Tibial artery (tissue), 4 donors: ENCODE measurements around the gene CELF4.

Experiments used
- DNase-seq, 2 donors: peaks; one replicate each; pipeline ENCODE4 v3.0.0-alpha.2; 2019
- H3K27ac ChIP-seq, 2 donors: fragments of 200-600 bp; sonication (generic) in 1 of 2; 1 replicate in 1 of 2; 2 replicates in 1 of 2; pipeline ENCODE4 v1.5.1; 2018 to 2019; ENCODE audit warnings: mild to moderate bottlenecking in 1 of 2
- H3K27me3 ChIP-seq, 2 donors: fragments of 200-600 bp; sonication (generic) in 1 of 2; one replicate each; pipeline versions ENCODE4 v1.5.1 to v1.6.0; 2016 to 2019
- H3K36me3 ChIP-seq, 3 donors: fragments of 200-600 bp; sonication (generic) in 2 of 3; one replicate each; pipeline ENCODE4 v1.5.1; 2016 to 2019; ENCODE audit warnings: mild to moderate bottlenecking in 2 of 3
- H3K4me1 ChIP-seq, 4 donors: fragments of 200-600 bp; sonication (generic) in 2 of 4; 1 replicate in 3 of 4; 2 replicates in 1 of 4; pipeline ENCODE4 v1.5.1; 2016 to 2019
- H3K4me3 ChIP-seq, 2 donors: fragments of 200-600 bp; sonication (generic) in 1 of 2; 1 replicate in 1 of 2; 2 replicates in 1 of 2; pipeline ENCODE4 v1.5.1; 2018 to 2019; ENCODE audit warnings: mild to moderate bottlenecking in 2 of 2
- H3K9me3 ChIP-seq, 3 donors: fragments of 200-600 bp; sonication (generic) in 1 of 3; one replicate each; pipeline ENCODE4 v1.5.1; 2016 to 2019
- intact Hi-C: fragments of 100-400 bp; cut with DNase I; formaldehyde crosslinking; loops from one replicate; pipeline ENCODE4 v1.15.0; 2023; ENCODE audit warnings: low total_unique reads
- TF ChIP-seq, protein P1 (sequence below), 2 experiments: fragments of 200-600 bp in 1 of 2; fragments of 450-650 bp in 1 of 2; IDR thresholded peaks; one replicate each; pipeline ENCODE4 v1.5.1; 2017 to 2019; ENCODE audit warnings: antibody characterized with exemption in 2 of 2, mild to moderate bottlenecking in 1 of 2, moderate library complexity in 1 of 2

The CELF4 gene

DNA sequence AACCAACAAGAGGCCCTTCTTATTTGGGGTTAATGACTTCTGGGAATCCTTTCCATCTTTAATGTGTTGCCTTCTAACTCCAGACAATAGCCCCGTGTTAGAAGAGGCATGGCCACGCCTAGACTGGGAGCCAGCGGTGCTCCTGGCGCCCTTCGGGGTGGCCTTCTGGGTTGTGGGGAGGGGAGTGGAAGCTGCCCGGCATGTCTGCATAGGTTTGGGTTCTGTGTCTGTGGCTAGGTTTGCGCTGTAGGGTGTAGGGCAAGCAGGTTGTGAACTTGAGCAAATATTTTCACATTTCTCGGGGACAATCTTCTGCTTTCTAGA, 40.4 kb downstream of the CELF4 start:
- H3K27me3 ChIP-seq: peaks cover 0 to 65% of the 10 kb centered on the region in 2 donors
- intact Hi-C loops: no loop called here
- no peak overlapping the region for H3K4me3 ChIP-seq

DNA sequence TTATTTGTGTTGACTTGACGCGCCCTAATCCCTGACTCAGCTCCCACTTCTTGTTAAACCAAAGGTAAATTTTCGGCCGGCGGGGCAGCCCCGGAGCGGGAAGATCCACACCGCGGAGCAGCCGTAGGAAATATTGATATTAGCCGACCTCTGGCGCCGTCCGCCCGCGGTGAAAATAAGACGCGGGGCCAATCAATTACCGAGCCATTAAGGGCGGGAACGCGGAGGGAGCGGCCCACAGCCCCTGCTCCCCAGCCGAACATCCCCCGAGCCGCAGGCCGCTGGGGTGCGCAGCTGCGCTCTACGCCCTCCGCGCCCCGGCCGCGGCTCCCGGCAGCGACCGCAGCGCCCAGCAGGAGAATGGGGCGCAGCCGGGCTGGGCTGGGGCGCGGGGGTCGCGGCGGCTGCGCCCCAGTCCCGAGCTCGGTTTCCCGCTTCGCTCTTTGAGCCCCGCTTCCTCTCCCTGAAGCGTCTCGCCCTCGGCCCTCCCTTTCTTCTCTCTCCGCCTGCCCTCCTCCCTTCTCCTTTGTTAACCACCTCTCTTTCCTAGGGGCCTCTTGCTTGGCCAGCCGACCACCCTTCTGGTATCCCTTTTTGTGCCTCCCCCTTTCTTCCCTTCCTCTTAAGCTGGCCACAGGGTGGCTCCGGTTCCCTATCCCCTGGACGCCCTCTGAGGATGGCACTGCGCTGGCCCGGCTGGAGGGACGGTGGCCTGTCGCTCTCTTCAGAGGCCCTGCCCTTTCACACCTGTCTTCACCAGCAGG, 40.9 kb downstream of the CELF4 start:
- intact Hi-C loops: no loop called here
- Histone ChIP-seq H3K36me3 (no peaks in the 10 kb centered on the region), H3K4me3 (no peak overlapping the region), H3K9me3 (no peaks in the 10 kb centered on the region), H3K27me3 (peaks cover 0 to 60% of the 10 kb centered on the region in 2 donors), H3K4me1 (peaks cover 0 to 4% (median 2%) of the 10 kb centered on the region in 4 donors), H3K27ac (no peak overlapping the region)
- no peak for DNase-seq
- TF ChIP-seq, protein P1, sequence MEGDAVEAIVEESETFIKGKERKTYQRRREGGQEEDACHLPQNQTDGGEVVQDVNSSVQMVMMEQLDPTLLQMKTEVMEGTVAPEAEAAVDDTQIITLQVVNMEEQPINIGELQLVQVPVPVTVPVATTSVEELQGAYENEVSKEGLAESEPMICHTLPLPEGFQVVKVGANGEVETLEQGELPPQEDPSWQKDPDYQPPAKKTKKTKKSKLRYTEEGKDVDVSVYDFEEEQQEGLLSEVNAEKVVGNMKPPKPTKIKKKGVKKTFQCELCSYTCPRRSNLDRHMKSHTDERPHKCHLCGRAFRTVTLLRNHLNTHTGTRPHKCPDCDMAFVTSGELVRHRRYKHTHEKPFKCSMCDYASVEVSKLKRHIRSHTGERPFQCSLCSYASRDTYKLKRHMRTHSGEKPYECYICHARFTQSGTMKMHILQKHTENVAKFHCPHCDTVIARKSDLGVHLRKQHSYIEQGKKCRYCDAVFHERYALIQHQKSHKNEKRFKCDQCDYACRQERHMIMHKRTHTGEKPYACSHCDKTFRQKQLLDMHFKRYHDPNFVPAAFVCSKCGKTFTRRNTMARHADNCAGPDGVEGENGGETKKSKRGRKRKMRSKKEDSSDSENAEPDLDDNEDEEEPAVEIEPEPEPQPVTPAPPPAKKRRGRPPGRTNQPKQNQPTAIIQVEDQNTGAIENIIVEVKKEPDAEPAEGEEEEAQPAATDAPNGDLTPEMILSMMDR (IDR thresholded peaks at IDR 0.05): no peak

More for the DNA sequence above, 40.4 kb downstream of the CELF4 start:
- Histone ChIP-seq H3K36me3 (no peaks in the 10 kb centered on the region), H3K4me1 (peaks cover 0 to 4% (median 2%) of the 10 kb centered on the region in 4 donors), H3K9me3 (no peaks in the 10 kb centered on the region), H3K27ac (no peak overlapping the region)
- TF ChIP-seq, protein P1 (IDR thresholded peaks at IDR 0.05): no peak
- DNase-seq: no peak

DNA sequence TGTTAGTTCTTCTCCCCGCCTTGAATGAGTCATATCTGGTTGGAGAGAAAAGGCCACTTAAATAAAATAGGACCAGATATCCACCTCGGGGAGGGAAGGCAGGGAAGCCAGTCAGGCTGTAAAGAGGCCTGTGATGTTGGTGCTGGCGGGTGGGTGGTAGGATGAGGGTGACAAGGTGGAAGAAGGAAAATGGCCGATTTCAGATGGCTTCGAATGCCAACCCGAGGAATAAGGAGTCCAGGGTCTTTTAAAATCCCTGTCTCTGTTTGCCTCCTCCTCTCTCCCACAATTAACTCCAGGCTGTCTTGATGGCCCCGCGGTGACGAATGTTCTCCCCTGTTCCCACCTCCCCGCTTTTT, 41.5 kb downstream of the CELF4 start:
- intact Hi-C loops: no loop called here
- DNase-seq: no peak
- no peaks in the 10 kb centered on the region for H3K36me3 ChIP-seq
- no peaks in the 10 kb centered on the region for H3K9me3 ChIP-seq
- H3K27me3 ChIP-seq: peaks cover 0 to 55% of the 10 kb centered on the region in 2 donors
- no peak overlapping the region for H3K4me3 ChIP-seq
- peaks cover 0 to 4% (median 2%) of the 10 kb centered on the region in 4 donors for H3K4me1 ChIP-seq
- no peak overlapping the region for H3K27ac ChIP-seq
- TF ChIP-seq, protein P1 (IDR thresholded peaks at IDR 0.05): no peak

DNA sequence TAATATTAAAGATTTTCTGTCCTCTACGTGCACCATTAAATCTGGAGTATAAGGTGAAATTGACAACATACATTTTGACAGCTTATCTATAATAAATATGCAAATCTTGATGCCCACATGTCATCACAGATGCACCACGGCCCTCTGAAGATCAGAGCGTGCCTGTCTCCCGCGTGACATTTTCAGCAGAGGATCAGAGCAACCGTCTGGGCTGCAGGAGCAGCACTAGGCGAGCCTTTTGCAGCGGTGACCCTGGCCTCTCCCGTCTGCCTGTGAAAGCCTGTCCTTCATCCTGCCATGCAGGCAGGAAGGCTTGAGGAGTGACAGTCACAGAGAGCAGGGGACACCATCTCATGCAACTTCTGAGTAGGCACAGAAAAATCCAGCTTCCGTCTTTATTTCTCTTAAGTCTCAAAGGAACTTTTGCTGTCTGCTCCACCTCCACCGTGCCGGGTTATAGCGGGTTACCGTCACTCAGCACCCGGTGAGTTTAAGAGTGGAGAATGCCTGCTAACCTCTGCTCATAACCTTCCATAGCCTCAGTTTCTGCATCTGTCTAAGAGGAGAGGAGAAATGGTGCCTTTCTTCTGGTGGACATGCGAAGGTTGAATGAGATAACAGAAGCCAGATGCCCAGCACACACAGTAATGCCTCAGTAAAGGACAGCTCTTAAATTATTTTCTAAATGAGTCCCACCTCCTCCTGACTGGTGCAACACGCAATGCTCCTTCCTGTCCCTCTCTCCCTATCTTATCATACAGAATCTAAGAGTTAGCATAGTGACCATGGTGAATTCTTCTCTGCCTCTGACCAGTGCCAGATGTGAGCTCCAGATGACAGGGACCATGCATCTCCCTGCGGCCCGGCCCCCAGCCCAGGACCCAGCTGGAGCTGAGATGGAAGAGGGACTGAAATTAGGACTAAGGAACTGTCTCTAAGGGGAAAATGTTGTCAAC, 43.8 kb downstream of the CELF4 start:
- Histone ChIP-seq H3K9me3 (no peaks in the 10 kb centered on the region), H3K4me1 (peaks cover 0 to 4% (median 2%) of the 10 kb centered on the region in 4 donors), H3K36me3 (no peaks in the 10 kb centered on the region), H3K27me3 (peaks cover 0 to 58% of the 10 kb centered on the region in 2 donors), H3K27ac (no peak overlapping the region), H3K4me3 (no peak overlapping the region)
- DNase-seq: no peak
- TF ChIP-seq, protein P1 (IDR thresholded peaks at IDR 0.05): no peak
- intact Hi-C loops: no loop called here

DNA sequence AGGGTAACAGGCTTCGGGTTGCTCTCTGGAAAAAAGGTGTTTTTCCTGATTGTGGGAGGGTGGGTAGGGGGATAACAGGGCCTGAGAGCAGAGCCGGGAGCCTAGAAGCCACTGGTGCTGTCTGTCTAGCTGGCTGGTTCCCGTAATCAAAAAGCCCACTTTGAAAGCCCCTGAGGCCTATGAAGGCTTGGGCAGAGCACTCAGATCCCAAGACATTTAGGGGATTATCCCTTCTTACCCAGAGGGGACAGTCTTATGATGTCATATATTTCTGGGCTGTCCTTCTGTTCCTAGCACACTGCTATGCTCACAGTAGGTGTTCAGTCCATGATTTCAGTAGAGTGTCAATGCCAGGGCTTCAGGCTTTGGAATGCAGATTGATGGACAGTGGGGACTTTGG, 45.1 kb downstream of the CELF4 start:
- H3K36me3 ChIP-seq: no peaks in the 10 kb centered on the region
- H3K4me1 ChIP-seq: peaks cover 0 to 4% (median 2%) of the 10 kb centered on the region in 4 donors
- peaks cover 0 to 54% of the 10 kb centered on the region in 2 donors for H3K27me3 ChIP-seq
- no peak overlapping the region for H3K27ac ChIP-seq
- DNase-seq: no peak
- intact Hi-C loops: no loop called here
- H3K9me3 ChIP-seq: no peaks in the 10 kb centered on the region
- H3K4me3 ChIP-seq: no peak overlapping the region
- TF ChIP-seq, protein P1 (IDR thresholded peaks at IDR 0.05): no peak
